HCT116 (cell line): ENCODE data around the gene COBLL1. TPM values are rescaled to one million over a fixed set of nuclear protein-coding genes. Genes with fewer than 3 reads are reported as not detected.

ENCODE experiments used
- ATAC-seq: fragments of 200-7000 bp; cut with Tn5 transposase; 2 replicates; pipeline ENCODE4 v1.9.1; 2020; ENCODE audit warnings: mild to moderate bottlenecking, moderate library complexity
- BruUV-seq: library from RNA; stranded (reverse); fragments of 400-500 nt; replicated peaks from 2 replicates; lab custom pipeline; 2021; lab: Mats Ljungman, UMichigan
- CTCF ChIA-PET: fragments of 300-600 bp; sonication (Branson Sonifier 250); formaldehyde crosslinking; loops from one replicate; lab custom pipeline; 2021; ENCODE audit warnings: antibody characterized with exemption; lab: Charles Lee
- POLR2A ChIA-PET: fragments of 300-600, 350-600 bp; sonication (Branson Sonifier 250); formaldehyde crosslinking; loops from one replicate; lab custom pipeline; 2021; ENCODE audit warnings: antibody characterized with exemption; lab: Charles Lee
- RAD21 ChIA-PET, 2 experiments: fragments of 300-600 bp; sonication (Branson Sonifier 250); formaldehyde crosslinking; loops; one replicate each; lab custom pipeline; 2023; ENCODE audit warnings: low total read pairs in 2 of 2; ENCODE audit not compliant: uncharacterized antibody in 2 of 2, unreplicated experiment in 2 of 2, low non-redundant PET in 1 of 2; lab: Charles Lee
- DNase-seq: peaks from one replicate; pipeline ENCODE4 v3.0.0-alpha.2; 2010; ENCODE audit warnings: low read depth, low spot score
- H2AFZ ChIP-seq: fragments of 200-600 bp; shearing (Covaris generic), sonication (generic); 2 replicates; pipeline ENCODE4 v1.6.1; 2017; ENCODE audit warnings: low read depth, mixed run types, mixed read lengths, antibody characterized with exemption, low read length; ENCODE audit not compliant: poor library complexity, severe bottlenecking
- H3K27ac ChIP-seq: 2 replicates; pipeline ENCODE4 v1.5.1; 2012; ENCODE audit warnings: low read depth, low read length
- H3K27me3 ChIP-seq: fragments of 200-600 bp; sonication (generic); 2 replicates; pipeline ENCODE4 v1.6.1; 2016; ENCODE audit warnings: mixed run types, low read length, mixed read lengths; ENCODE audit not compliant: insufficient read depth
- H3K36me3 ChIP-seq, 2 experiments: fragments of 200-500 bp in 1 of 2; fragments of 200-600 bp in 1 of 2; sonication (Bioruptor generic) in 1 of 2; sonication (generic) in 1 of 2; 2 replicates each; pipeline versions ENCODE4 v1.5.1 to v1.6.1; 2014 to 2016; ENCODE audit warnings: low read length in 2 of 2, inconsistent platforms in 1 of 2, mixed read lengths in 1 of 2, mixed run types in 1 of 2; ENCODE audit not compliant: insufficient read depth in 2 of 2, control insufficient read depth in 1 of 2
- H3K4me1 ChIP-seq, 2 experiments: fragments of 200-600 bp in 1 of 2; sonication (generic) in 1 of 2; 2 replicates each; pipeline versions ENCODE4 v1.5.1 to v1.6.1; 2012 to 2017; ENCODE audit warnings: low read length in 2 of 2, inconsistent platforms in 1 of 2, mild to moderate bottlenecking in 1 of 2, mixed read lengths in 1 of 2, mixed run types in 1 of 2, moderate library complexity in 1 of 2; ENCODE audit not compliant: insufficient read depth in 2 of 2, control insufficient read depth in 1 of 2
- H3K4me2 ChIP-seq: fragments of 200-600 bp; sonication (generic); 2 replicates; pipeline ENCODE4 v1.6.1; 2017; ENCODE audit warnings: mixed run types, low read length, mixed read lengths
- H3K4me3 ChIP-seq, 2 experiments: fragments of 200-600 bp in 1 of 2; sonication (generic) in 1 of 2; replicated peaks in 1 of 2; 2 replicates each; pipeline ENCODE4 v1.5.1; 2011 to 2016; ENCODE audit warnings: low read length in 2 of 2, control low read depth in 1 of 2, low read depth in 1 of 2, mild to moderate bottlenecking in 1 of 2, mixed read lengths in 1 of 2, mixed run types in 1 of 2
- H3K79me2 ChIP-seq: fragments of 200-600 bp; sonication (generic); 2 replicates; pipeline ENCODE4 v1.6.1; 2017; ENCODE audit warnings: mild to moderate bottlenecking, mixed run types, low read length, moderate library complexity, mixed read lengths; ENCODE audit not compliant: insufficient read depth
- H3K9ac ChIP-seq: fragments of 200-600 bp; sonication (generic); 2 replicates; pipeline ENCODE4 v1.6.1; 2016; ENCODE audit warnings: low read length, mixed read lengths
- H3K9me2 ChIP-seq: fragments of 200-600 bp; sonication (generic), shearing (Covaris generic); 2 replicates; pipeline ENCODE4 v1.6.1; 2017; ENCODE audit warnings: mixed run types, mild to moderate bottlenecking, moderate library complexity; ENCODE audit not compliant: insufficient read depth
- H3K9me3 ChIP-seq, 2 experiments: fragments of 200-500 bp in 1 of 2; fragments of 200-600 bp in 1 of 2; sonication (Bioruptor generic) in 1 of 2; sonication (generic) in 1 of 2; 2 replicates each; pipeline ENCODE4 v1.6.1; 2014 to 2017; ENCODE audit warnings: low read length in 2 of 2, mixed read lengths in 2 of 2, inconsistent platforms in 1 of 2, low read depth in 1 of 2, mild to moderate bottlenecking in 1 of 2, mixed run types in 1 of 2, moderate library complexity in 1 of 2; ENCODE audit not compliant: control insufficient read depth in 1 of 2, insufficient read depth in 1 of 2
- H4K20me1 ChIP-seq: fragments of 200-600 bp; sonication (generic), shearing (Covaris generic); 2 replicates; pipeline ENCODE4 v1.6.1; 2017; ENCODE audit warnings: mixed run types, mild to moderate bottlenecking, moderate library complexity; ENCODE audit not compliant: insufficient read depth
- ATF3 ChIP-seq: IDR thresholded peaks from 2 replicates; pipeline ENCODE4 v1.6.1; 2012
- CBX3 ChIP-seq: IDR thresholded peaks from 2 replicates; pipeline ENCODE4 v1.6.1; 2012; ENCODE audit warnings: low read depth
- EGR1 ChIP-seq: IDR thresholded peaks from 2 replicates; pipeline ENCODE4 v1.6.1; 2012; ENCODE audit warnings: low read depth
- ELF1 ChIP-seq: IDR thresholded peaks from 2 replicates; pipeline ENCODE4 v1.6.1; 2012; ENCODE audit warnings: low read depth, borderline replicate concordance
- EZH2 ChIP-seq: fragments of 200-600 bp; sonication (generic); IDR thresholded peaks from 2 replicates; pipeline ENCODE4 v1.6.1; 2017; ENCODE audit warnings: antibody characterized with exemption, mixed run types
- EZH2phosphoT487 ChIP-seq: fragments of 200-600 bp; IDR thresholded peaks from 2 replicates; pipeline ENCODE4 v1.6.1; 2018; ENCODE audit warnings: antibody characterized with exemption, borderline replicate concordance
- FOSL1 ChIP-seq: IDR thresholded peaks from 2 replicates; pipeline ENCODE4 v1.6.1; 2012; ENCODE audit warnings: low read depth
- JUND ChIP-seq: IDR thresholded peaks from 2 replicates; pipeline ENCODE4 v1.6.1; 2012
- POLR2AphosphoS5 ChIP-seq: IDR thresholded peaks from 2 replicates; pipeline ENCODE4 v1.6.1; 2011; ENCODE audit warnings: mild to moderate bottlenecking, low read depth, low read length, moderate library complexity
- RAD21 ChIP-seq: IDR thresholded peaks from 2 replicates; pipeline ENCODE4 v1.6.1; 2012; ENCODE audit warnings: low read depth, mild to moderate bottlenecking
- REST ChIP-seq: IDR thresholded peaks from 2 replicates; pipeline ENCODE4 v1.6.1; 2012; ENCODE audit warnings: low read depth
- SP1 ChIP-seq: IDR thresholded peaks from 2 replicates; pipeline ENCODE4 v1.6.1; 2012; ENCODE audit warnings: low read depth
- SRF ChIP-seq: IDR thresholded peaks from 2 replicates; pipeline ENCODE4 v1.6.1; 2012; ENCODE audit warnings: low read depth
- ZFX ChIP-seq: fragments of 450-650 bp; IDR thresholded peaks from 2 replicates; pipeline ENCODE4 v1.6.1; 2017
- ZNF274 ChIP-seq: fragments of 200-500 bp; sonication (Bioruptor generic); IDR thresholded peaks from 2 replicates; pipeline ENCODE4 v1.6.1; 2014; ENCODE audit warnings: mild to moderate bottlenecking, low read depth, low read length, inconsistent platforms
- intact Hi-C: fragments of 100-400 bp; cut with micrococcal nuclease; formaldehyde crosslinking; loops from 2 replicates; pipeline ENCODE4 v1.10.0; 2022
- total RNA-seq: library from RNA; stranded (reverse); gene quantifications from one replicate; pipeline ENCODE4 v1.2.1, GENCODE V29; 2021; ENCODE audit not compliant: unreplicated experiment

COBLL1 gene
- total RNA-seq, 1 experiment from 2014 or later, result 3.6 TPM

- Histone ChIP-seq H3K9me3 (no peaks in the 10 kb centered on the region), H4K20me1 (no peaks in the 10 kb centered on the region), H3K27ac (no peak overlapping the region), H2AFZ (no peak overlapping the region), H3K79me2 (no peaks in the 10 kb centered on the region), H3K9me2 (no peaks in the 10 kb centered on the region), H3K27me3 (no peaks in the 10 kb centered on the region), H3K4me3 (no peak overlapping the region), H3K4me1 (no peaks in the 10 kb centered on the region), H3K36me3 (no peaks in the 10 kb centered on the region), H3K4me2 (no peak overlapping the region), H3K9ac (no peak overlapping the region)
- no TSS peak for BruUV-seq
- no peak for TF ChIP-seq RAD21
- TF ChIP-seq EZH2, result no peak
- TF ChIP-seq CBX3, result no peak
- no peak for TF ChIP-seq ZFX
- TF ChIP-seq POLR2AphosphoS5, result no peak
- TF ChIP-seq SRF, result no peak
- no peak for TF ChIP-seq ELF1
- TF ChIP-seq EGR1, result no peak
- no peak for TF ChIP-seq JUND
- no peak for TF ChIP-seq EZH2phosphoT487
- ChIA-PET RAD21 (no interaction called here), POLR2A (no interaction called here), CTCF (no interaction called here)
- ATAC-seq, result no peak
- intact Hi-C loops, result no loop called here
- no peak for DNase-seq
Measured at GRCh38 chr2:164816900-164817299, 24.7 kb downstream of the COBLL1 start.

GRCh38 chr2:164816046-164816445 is 25.6 kb downstream of the COBLL1 start:
- Histone ChIP-seq H3K4me1 (no peaks in the 10 kb centered on the region), H2AFZ (no peak overlapping the region), H3K27ac (no peak overlapping the region), H3K9ac (no peak overlapping the region), H3K27me3 (no peaks in the 10 kb centered on the region), H3K36me3 (no peaks in the 10 kb centered on the region), H4K20me1 (no peaks in the 10 kb centered on the region), H3K79me2 (no peaks in the 10 kb centered on the region), H3K4me3 (no peak overlapping the region), H3K4me2 (no peak overlapping the region), H3K9me2 (no peaks in the 10 kb centered on the region), H3K9me3 (no peaks in the 10 kb centered on the region)
- DNase-seq (no peak), ATAC-seq (no peak)
- TF ChIP-seq EZH2phosphoT487 (no peak), JUND (no peak), ZNF274 (no peak), ZFX (no peak), EZH2 (no peak), EGR1 (no peak), RAD21 (no peak), POLR2AphosphoS5 (no peak), ATF3 (no peak), CBX3 (no peak), REST (no peak), SP1 (no peak), FOSL1 (no peak)
- POLR2A ChIA-PET, result no interaction called here
- RAD21 ChIA-PET, result no interaction called here
- no TSS peak for BruUV-seq
- CTCF ChIA-PET, result no interaction called here
- intact Hi-C loops, result no loop called here
